ENCODE data around the gene RET.

RET gene

GRCh38 chr10:43138021-43138756 is 61.3 kb downstream of the RET start, which contains the start of gene CSGALNACT2 (continued):
- TF ChIP-seq KLF16 (tag by site-specific recombination; IDR thresholded peaks at IDR 0.05) (no peak), YY1 (tag by site-specific recombination; IDR thresholded peaks at IDR 0.05) (no peak), ZNF26 (tag by site-specific recombination; IDR thresholded peaks at IDR 0.05) (no peak), KLF1 (tag by site-specific recombination; IDR thresholded peaks at IDR 0.05) (0 out of 2 replicates have a peak, but pooled peaks have one; percentile 37), ZNF473 (tag by site-specific recombination; IDR thresholded peaks at IDR 0.05) (no peak), KLF10 (tag by site-specific recombination; IDR thresholded peaks at IDR 0.05) (0 out of 2 replicates have a peak, but pooled peaks have one; percentile 56), ZNF138 (tag by site-specific recombination; IDR thresholded peaks at IDR 0.05; ENCODE audit: borderline replicate concordance) (no peak), ZNF394 (tag by site-specific recombination; IDR thresholded peaks at IDR 0.05; ENCODE audit: borderline replicate concordance) (0 out of 2 replicates have a peak, but pooled peaks have one; percentile 15), ZBTB11 (tag by site-specific recombination; conservative IDR thresholded peaks at IDR 0.05; ENCODE audit: low read depth) (peak; percentile 73; the same call in 1 of the 2 replicates), FEZF1 (tag by site-specific recombination; IDR thresholded peaks at IDR 0.05) (no peak), MYNN (tag by site-specific recombination; IDR thresholded peaks at IDR 0.05; ENCODE audit: borderline replicate concordance) (0 out of 2 replicates have a peak, but pooled peaks have one; percentile 27), ELK4 (IDR thresholded peaks at IDR 0.05; ENCODE audit: borderline replicate concordance, low read depth, low read length) (peak; percentile 20; the same call in 1 of the 2 replicates), CTCF (tag by site-specific recombination; IDR thresholded peaks at IDR 0.05) (peak; percentile 16; the same call in 1 of the 2 replicates), ZBTB8A (tag by site-specific recombination; IDR thresholded peaks at IDR 0.05) (peak; percentile 45; the same call in 1 of the 2 replicates), ZNF629 (tag by site-specific recombination; IDR thresholded peaks at IDR 0.05) (peak; percentile 26; the same call in 1 of the 2 replicates), GLIS2 (tag by site-specific recombination; IDR thresholded peaks at IDR 0.05) (peak; percentile 42; the same call in 1 of the 2 replicates), ZNF133 (tag by site-specific recombination; IDR thresholded peaks at IDR 0.05) (no peak), ZNF2 (tag by site-specific recombination; IDR thresholded peaks at IDR 0.05) (0 out of 2 replicates have a peak, but pooled peaks have one; percentile 38), ZNF214 (tag by site-specific recombination; IDR thresholded peaks at IDR 0.05; ENCODE audit: borderline replicate concordance) (no peak), KLF8 (tag by site-specific recombination; IDR thresholded peaks at IDR 0.05) (peak; percentile 24; the same call in 1 of the 2 replicates), ATF2 (tag by site-specific recombination; IDR thresholded peaks at IDR 0.05; ENCODE audit: low read depth) (no peak), ZNF529 (tag by site-specific recombination; IDR thresholded peaks at IDR 0.05; ENCODE audit: insufficient replicate concordance) (no peak)

Data from HEK293 (cell line).